HT1080 (cell line): ENCODE results near the gene CDH23. TPM values are rescaled to one million over a fixed set of nuclear protein-coding genes. Genes with fewer than 3 reads are reported as not detected.
A peak's percentile ranks its signal among the peaks of the same experiment; 100 is the strongest.

Source experiments
- DNase-seq: peaks from one replicate; pipeline ENCODE4 v3.0.0-alpha.2; 2015; ENCODE audit warnings: low read depth
- total RNA-seq: library from RNA; depleted of rRNA; stranded (reverse); fragments of >200 nt; shearing (Covaris generic); gene quantifications from 2 replicates; pipeline ENCODE4 v1.2.3, GENCODE V29; 2014

The CDH23 gene
- total RNA-seq, 1 experiment from 2014 or later: 0.23 TPM

DNA sequence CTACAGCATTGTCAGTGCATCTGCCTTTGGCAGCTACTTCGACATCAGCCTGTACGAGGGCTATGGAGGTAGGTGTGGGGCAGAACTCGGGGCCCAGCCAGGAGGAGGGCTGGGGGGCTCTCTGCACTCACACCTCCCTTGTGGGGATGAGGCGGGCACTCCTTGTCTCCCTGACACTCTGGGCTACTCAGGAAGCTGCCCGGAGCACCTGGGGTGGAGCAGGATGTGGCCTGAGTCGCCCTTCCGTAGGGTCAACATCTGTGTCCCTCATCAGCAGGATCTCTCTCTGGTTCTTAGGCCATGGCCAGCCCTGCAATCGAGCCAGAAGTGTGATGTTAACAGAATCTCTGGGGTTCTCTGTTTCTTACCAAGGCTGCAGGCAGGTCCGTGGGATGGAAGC lies 282.7 kb downstream of the CDH23 start:
- no peak for DNase-seq

DNA sequence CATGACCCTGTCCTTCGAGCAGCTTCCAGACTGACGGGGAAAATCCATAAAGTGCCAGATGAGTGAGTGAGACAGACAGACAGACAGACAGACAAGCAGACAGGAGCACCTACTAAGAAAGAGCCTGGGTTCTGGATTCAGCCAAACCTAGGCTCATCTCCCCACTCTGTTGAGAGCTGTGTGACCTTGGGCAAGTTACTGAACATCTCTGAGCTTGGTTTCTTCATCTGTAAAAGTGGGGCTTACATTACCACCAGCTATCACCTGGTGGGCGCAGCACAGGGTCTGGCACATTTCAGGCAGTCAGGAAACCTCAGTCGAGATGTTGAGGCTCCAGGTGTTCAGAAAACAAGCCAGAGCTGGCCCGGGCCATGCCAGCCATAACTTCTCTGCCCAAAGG lies 285.3 kb downstream of the CDH23 start:
- no peak for DNase-seq

DNA sequence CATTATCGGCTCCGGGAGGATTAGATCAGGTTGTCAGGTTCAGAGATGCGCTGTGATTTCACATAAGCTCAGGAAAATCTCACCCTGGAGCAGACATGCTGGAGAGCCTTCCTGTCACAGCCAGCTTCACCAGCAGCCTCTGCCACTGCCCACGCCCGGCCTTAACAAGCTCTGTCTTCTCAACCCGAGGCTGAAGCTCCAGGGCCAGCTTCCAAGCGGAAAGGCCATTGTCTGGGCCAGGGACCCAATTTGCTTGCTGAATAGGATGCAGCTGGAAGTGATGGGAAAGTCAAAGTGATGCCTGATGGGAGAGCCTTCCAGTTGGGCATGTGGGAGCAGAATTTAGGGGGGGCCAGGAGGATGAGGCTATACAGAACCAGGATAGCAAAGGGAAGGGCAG lies 286.6 kb downstream of the CDH23 start:
- DNase-seq: no peak

DNA sequence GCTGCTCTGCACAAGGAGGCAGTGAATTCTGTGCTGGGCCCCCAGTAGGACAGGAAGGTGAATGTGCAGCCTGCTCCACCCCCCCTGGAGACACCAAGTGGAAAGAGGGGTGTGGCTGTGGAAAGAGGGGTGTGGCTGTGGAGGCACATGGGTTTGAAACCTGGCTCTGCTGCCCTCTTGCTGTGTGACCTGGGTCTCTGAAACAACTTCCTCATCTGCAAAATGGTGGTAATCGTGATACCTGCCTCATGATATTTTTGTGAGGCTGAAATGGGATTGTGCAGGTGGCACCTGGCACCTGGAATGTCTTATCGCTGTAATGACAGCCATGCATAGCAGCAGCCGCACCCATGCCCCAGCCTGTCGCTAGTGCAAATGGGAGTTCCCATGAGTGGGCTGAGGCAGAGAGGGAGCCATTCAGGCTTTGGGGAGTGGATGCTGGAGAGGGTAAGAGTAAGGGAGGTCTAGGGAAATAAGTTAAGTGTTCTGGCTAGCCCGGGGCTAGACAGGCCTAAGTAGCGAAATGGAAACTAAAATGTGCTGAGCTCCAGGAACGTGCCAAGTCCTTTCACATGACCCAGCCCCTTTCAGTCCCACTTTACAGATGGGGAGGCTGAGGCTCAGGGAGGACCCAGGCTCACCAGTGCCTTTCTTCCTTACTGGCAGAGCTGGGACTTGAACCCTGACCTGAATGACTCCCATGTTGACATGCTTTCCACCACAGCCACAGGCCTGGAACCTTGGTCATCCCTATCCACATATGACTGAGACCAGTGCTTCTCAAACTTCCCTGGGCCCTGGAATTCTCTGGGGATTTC lies 287.8 kb downstream of the CDH23 start:
- peak; percentile 24 for DNase-seq

DNA sequence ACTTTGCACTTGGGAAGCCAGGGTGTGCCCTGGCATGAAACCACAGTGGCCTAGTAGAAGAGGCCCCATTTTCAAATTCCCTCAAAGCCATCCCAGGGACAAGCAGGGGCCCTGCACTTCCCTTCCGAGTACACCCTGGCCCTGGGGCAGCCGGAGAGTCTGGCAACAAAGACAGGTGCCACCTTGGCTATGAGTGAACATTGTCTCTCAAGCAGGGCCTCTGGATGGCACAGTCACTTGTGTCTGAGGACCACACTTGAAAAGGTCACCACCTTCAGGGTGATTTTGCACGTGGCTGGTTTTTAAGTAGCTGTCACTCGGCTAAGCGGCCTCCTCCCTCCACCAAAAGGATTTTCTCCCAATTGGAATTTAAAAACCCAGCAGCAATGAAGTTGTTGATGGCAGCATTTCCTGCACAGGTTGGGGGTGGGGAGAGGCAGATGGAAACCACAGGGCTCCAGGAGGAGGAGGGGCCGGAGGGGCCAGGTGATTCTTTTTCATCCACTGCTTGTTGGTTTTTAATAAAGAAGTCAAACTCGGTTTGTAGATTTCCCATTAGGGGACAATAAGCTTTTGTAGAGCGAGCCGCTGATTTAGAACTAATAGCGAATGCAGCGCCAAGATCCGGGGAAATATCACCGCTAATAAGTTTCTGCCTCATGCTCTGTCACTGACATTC lies 289.0 kb downstream of the CDH23 start:
- no peak for DNase-seq

DNA sequence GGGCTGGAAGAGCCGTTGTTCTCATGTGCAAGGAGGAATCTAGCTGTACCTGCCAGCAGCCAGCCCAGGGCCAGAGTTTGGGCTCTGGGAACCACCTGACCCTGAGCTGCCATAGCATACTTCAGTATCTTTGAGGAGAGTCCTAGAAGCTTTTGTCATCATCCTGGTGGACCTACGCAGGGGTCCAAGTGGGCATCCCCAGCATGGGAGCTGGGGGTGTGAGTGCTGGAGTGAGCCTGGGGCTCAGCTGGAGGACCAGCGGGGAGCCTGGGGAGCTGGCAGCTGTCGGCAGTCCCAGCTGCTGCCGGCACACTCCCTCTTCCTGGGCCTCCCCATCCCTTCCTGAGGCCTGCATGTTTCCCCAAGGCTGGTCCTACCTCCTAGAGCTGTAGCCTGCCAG lies 290.4 kb downstream of the CDH23 start:
- DNase-seq: no peak

GRCh38 chr10:71687480-71687879 lies 290.8 kb downstream of the CDH23 start:
- no peak for DNase-seq

GRCh38 chr10:71688256-71688655 lies 291.5 kb downstream of the CDH23 start:
- no peak for DNase-seq

DNA sequence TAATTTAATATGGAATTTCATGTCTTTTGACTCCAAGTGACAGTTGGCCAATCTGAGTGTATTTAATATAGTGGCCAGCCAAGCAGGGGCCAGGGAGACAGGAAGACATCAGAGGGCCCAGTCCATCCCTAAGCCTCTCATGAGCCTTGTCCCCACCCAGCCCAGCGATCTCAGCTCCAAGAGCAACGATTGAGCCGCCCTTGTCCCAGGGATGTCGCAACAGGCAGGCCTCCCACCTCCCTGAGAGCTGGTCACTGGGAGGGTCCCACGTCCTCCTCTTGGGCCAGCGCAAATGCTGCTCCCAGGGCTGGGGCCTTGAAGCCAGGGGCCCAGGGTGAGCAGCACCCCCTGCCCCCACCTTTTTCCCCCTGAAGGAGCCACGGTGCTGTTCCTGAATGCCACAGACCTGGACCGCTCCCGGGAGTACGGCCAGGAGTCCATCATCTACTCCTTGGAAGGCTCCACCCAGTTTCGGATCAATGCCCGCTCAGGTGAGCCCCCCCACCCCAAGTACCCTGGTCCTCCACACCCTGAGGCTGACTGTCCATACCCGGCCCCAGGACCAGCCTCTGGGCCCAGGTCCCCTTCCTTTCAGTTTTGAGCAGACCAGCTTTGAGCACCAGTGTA lies 293.5 kb downstream of the CDH23 start:
- no peak for DNase-seq

DNA sequence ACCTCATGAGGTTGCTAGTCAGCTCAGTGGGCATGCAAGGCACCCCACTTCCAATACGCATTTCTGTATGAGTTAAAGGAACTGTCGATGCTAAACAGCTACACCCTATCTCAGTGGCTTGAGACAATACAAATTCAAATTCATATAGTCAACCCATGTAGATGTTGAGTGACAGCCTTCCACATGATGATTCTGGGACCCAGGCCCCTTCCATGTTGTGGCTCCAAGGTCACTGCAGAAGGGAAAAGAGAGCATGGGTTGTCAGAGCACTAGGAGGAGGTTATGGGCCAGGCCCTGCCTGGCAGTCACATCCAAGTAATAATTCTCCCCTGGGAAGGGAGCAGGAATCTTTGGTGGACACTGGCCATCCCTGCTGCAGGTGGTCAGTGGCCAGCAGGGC lies 294.7 kb downstream of the CDH23 start:
- no peak for DNase-seq

GRCh38 chr10:71692598-71693306 lies 296.0 kb downstream of the CDH23 start:
- no peak for DNase-seq

DNA sequence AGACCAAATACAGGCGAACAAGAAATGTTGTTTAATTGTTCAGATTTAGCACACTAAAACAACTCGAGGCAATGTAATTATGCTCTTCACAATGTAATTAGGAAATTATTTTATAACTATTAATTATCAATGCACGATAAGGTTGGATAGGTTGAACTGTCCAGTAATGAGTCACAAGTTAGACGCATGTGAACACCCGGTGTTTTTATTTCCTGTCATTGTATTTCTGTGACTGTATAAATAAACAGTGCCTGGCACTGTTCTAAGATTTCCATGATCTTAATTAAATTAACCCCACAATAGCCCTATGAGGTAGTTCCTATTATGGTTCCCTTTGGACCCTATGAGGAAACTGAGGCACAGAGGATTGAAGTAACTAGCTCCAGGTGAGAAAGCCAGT lies 296.7 kb downstream of the CDH23 start:
- DNase-seq: no peak

GRCh38 chr10:71694039-71694501 lies 297.4 kb downstream of the CDH23 start:
- DNase-seq: no peak

DNA sequence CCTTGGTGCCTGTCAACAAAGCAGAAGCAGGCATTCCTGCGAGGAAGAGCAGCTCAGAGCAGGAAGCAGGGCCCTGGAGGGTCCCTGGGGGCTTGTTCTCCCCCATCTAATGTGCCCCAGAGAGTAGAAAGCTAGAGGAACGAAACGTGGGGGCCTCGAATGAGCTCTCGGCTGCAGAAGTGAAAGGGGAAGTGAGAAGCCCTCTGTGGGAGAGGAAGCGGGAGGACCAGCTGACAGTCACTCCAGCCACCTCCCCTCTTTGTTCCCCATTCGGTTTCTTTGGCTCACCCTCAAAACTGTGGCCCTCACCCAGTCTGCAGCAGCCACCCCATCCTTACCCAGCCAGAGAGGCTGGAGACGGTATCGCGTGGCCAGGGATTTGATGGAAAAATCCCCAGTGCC lies 297.8 kb downstream of the CDH23 start:
- DNase-seq: no peak

DNA sequence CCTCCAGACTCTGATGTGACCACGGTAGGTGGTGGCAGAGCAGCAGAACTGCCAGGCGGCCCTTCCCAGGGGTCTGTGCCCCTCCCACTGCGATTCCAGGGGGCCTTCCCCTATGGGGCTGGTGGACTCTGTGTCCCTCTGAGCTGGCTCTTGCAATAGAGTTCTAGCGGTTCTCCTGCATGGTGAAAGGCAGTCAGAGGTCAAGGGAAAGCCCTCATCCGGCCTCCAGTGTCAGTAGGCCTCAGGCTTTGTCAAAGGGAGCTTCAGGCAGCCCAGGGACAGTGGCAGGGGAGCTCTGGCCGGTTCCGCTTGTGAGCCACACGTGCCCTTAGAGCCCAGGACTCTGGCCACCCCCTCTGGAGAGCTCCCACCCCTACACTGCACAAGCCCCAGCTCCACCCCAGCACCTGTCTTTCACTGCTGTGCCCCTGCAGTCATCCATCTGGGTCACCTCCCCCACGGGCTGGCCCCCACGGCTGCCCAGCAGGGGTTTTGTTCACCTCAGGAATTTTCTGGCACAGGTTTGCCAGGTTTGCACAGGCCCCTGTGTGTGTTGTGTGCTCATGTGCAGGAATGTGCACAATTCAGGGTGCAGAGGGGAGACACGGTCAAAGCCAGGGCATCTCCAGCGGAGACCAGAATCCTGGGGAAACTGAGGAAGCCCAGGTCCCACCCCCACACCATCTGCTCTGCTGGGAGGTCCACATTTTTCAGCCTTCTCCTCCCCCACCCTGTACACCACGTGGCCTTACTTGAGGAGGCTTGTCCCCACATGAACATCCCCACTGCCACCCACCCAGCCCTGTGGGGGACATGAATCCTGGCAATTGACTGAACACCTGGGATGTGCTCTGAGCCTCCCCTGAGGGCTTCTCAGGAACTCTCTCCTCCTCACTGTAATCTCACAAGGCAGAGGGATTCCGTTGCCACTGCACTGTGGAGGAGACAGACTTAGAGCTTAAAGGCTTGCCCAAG lies 299.1 kb downstream of the CDH23 start:
- no peak for DNase-seq

DNA sequence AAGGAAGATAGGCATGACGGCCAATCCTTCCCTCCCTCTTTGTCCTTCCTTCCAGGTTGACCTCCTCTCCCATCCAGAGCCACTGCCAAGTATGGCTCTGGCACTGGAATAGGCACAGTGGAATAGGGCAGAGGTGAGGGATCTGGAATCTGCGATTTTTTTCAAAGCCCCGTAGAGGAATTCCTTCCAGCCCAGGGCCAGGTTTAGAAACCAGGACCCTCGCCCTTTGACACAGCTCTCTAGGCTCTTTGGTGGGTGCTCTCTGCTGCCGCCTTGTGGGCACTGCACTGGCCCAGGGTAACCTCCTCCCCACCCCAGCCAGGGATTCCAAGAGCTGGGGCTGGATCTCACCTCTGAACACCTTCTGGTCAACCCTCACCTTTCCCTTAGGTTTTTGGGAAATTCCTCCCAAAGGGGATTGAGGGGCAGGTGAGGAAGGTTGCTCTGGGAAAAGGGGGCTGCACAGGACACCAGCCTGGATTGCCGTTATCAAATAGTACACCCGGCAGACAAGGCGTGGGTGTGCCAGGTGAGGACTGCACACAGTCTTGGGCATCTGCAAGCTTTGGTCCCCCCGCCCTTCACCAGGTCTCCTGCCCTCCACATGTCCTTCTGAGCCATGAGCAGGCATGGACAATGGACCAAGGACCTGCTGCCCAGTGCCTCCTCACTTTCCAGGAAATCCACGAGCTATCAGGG lies 300.1 kb downstream of the CDH23 start:
- DNase-seq: peak; percentile 25

DNA sequence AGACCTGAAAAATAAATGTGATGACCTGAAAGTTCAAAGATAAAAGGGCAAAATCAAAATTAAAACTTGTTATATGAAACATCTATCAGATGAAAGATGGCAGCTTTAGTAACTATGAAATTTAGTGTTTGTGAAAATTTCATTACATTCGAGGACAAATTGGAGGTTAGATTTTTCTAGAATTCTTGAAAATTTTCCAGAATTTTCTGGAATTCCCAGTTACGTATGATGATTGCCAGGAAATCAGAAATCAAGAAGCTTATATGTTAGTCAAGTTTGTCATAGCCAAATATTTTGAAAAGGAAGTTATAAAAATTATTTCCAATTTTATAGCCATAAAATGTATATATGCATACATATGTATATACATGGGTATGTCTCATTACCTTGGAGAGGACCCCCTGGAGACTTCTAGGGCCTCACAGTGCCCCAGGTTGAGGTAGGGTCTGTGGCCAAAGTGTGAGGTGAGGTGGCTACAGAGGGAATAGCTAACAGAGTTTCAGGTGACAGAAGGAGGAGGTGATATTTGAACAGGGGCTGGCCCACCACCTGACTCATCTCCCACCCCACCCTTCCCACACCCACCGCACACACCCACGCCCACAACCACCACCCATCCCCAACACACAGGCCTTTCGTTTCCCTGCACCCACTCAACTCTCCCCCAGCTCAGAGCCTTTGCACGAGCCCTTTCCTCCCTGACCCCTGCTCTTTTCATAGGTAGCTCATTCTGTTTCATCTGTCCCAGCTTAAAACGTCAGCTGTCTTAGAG lies 301.4 kb downstream of the CDH23 start:
- no peak for DNase-seq

GRCh38 chr10:71698737-71699136 lies 302.0 kb downstream of the CDH23 start:
- no peak for DNase-seq

- DNase-seq: no peak
Observed at GRCh38 chr10:71700731-71701368, 304.1 kb downstream of the CDH23 start.
